ENCODE results near the gene CEACAM8. TPM values are rescaled to one million over a fixed set of nuclear protein-coding genes. Genes with fewer than 3 reads are reported as not detected.
"Not testable (repeated sequence)": the region's sequence is repeated elsewhere in the genome, so short reads cannot be mapped to it uniquely, and the experiment has no call there.

CEACAM8 gene
- total and polyA plus RNA-seq, 2 donors (not counting 1 experiment from before 2014, with no cell fraction given), result not detected

- Histone ChIP-seq H4K20me1 (ENCODE audit: control insufficient read depth, insufficient read depth, low read length, poor library complexity, severe bottlenecking) (no peaks in the 10 kb centered on the region), H3K9ac (ENCODE audit: low read length) (no peak overlapping the region), H3K27me3 (replicated peaks in 1 of 4; ENCODE audit: control extremely low read depth in 1 of 4, control insufficient read depth in 3 of 4, insufficient read depth in 4 of 4, low read length in 3 of 4) (peaks cover 0 to 4% (median 0%) of the 10 kb centered on the region in 4 experiments), H3K27ac (ENCODE audit: low read length in 2 of 2) (no peak overlapping the region), H3K4me2 (replicated peaks; ENCODE audit: low read depth, low read length, poor library complexity, severe bottlenecking) (no peak overlapping the region), H3K79me2 (ENCODE audit: control insufficient read depth, insufficient read depth, low read length) (no peaks in the 10 kb centered on the region), H2AFZ (ENCODE audit: insufficient read depth, low read depth, low read length, poor library complexity, severe bottlenecking) (no peak overlapping the region), H3K36me3 (replicated peaks in 1 of 2; ENCODE audit: control extremely low read depth in 1 of 2, control insufficient read depth in 1 of 2, extremely low read depth in 1 of 2, insufficient read depth in 2 of 2, low read length in 1 of 2) (no peaks in the 10 kb centered on the region), H3K4me3 (ENCODE audit: control extremely low read depth in 1 of 5, extremely low read depth in 1 of 5, insufficient read depth in 1 of 5, low read depth in 2 of 5, low read length in 4 of 5) (no peak overlapping the region), H3K9me3 (ENCODE audit: control extremely low read depth in 1 of 3, control insufficient read depth in 2 of 3, insufficient read depth in 1 of 3, low read length in 2 of 3) (no peaks in the 10 kb centered on the region), H3K4me1 (ENCODE audit: control insufficient read depth in 2 of 2, insufficient read depth in 2 of 2, low read length in 2 of 2) (no peaks in the 10 kb centered on the region)
- ChIA-PET POLR2A (no interaction called here), CTCF (interaction anchor here (0.6 to 1.6 kb wide), 3 partner anchors 53 to 100 kb away, joined by 3 read pairs; no protein-coding TSS in a partner anchor)
- Mint-ChIP-seq H3K27me3 (peaks cover 3% of the 10 kb centered on the region), H3K9me3 (ENCODE audit: insufficient read depth) (no peaks in the 10 kb centered on the region), H3K4me3 (no peak overlapping the region), H3K27ac (no peak overlapping the region), H3K4me1 (no peaks in the 10 kb centered on the region)
- DNase-seq (no peak), ATAC-seq (ENCODE audit: low read depth) (no peak)
- TF ChIP-seq CTCF (IDR thresholded peaks at IDR 0.05) (no peak), EZH2 (IDR thresholded peaks at IDR 0.05; ENCODE audit: borderline replicate concordance, insufficient read depth, low read depth, low read length, poor library complexity, severe bottlenecking) (no peak)
- intact Hi-C loops (cut with micrococcal nuclease), result no loop called here
- 76% methylated on average over 6 of the region's 7 CpGs for WGBS (ENCODE audit: insufficient coverage)
Measured at GRCh38 chr19:42538841-42539709, 55.6 kb downstream of the CEACAM8 start.

GRCh38 chr19:42535276-42535675, 59.4 kb downstream of the CEACAM8 start:
- H3K9me3 ChIP-seq (ENCODE audit: control extremely low read depth in 1 of 3, control insufficient read depth in 2 of 3, insufficient read depth in 1 of 3, low read length in 2 of 3); H3K4me2 ChIP-seq (replicated peaks; ENCODE audit: low read depth, low read length, poor library complexity, severe bottlenecking); H3K4me1 ChIP-seq (ENCODE audit: control insufficient read depth in 2 of 2, insufficient read depth in 2 of 2, low read length in 2 of 2); H3K27ac ChIP-seq (ENCODE audit: low read length in 2 of 2); H3K4me3 ChIP-seq (ENCODE audit: control extremely low read depth in 1 of 5, extremely low read depth in 1 of 5, insufficient read depth in 1 of 5, low read depth in 2 of 5, low read length in 4 of 5); H3K27ac Mint-ChIP-seq; H3K4me3 Mint-ChIP-seq; H4K20me1 ChIP-seq (ENCODE audit: control insufficient read depth, insufficient read depth, low read length, poor library complexity, severe bottlenecking); ATAC-seq (ENCODE audit: low read depth); intact Hi-C loops (cut with micrococcal nuclease); H3K9ac ChIP-seq (ENCODE audit: low read length); H3K4me1 Mint-ChIP-seq; H2AFZ ChIP-seq (ENCODE audit: insufficient read depth, low read depth, low read length, poor library complexity, severe bottlenecking); H3K79me2 ChIP-seq (ENCODE audit: control insufficient read depth, insufficient read depth, low read length); DNase-seq; H3K27me3 Mint-ChIP-seq; H3K9me3 Mint-ChIP-seq (ENCODE audit: insufficient read depth); H3K36me3 ChIP-seq (replicated peaks in 1 of 2; ENCODE audit: control extremely low read depth in 1 of 2, control insufficient read depth in 1 of 2, extremely low read depth in 1 of 2, insufficient read depth in 2 of 2, low read length in 1 of 2); H3K27me3 ChIP-seq (replicated peaks in 1 of 4; ENCODE audit: control extremely low read depth in 1 of 4, control insufficient read depth in 3 of 4, insufficient read depth in 4 of 4, low read length in 3 of 4): not testable (repeated sequence)
- POLR2A ChIA-PET, result interaction anchor here (0.7 kb wide), 1 partner anchor 97 kb away, joined by 3 read pairs; no protein-coding TSS in a partner anchor
- CTCF ChIA-PET, result interaction anchor here (0.9 to 1.3 kb wide), 5 partner anchors 84 to 97 kb away, joined by 3 to 4 read pairs (median 3); no protein-coding TSS in a partner anchor
- no CpG with 5 or more reads among the region's 2 CpGs for WGBS (ENCODE audit: insufficient coverage)

Measured in B cell (primary cell).